ENCODE measurements around the gene IPO4. TPM values are rescaled to one million over a fixed set of nuclear protein-coding genes. Genes with fewer than 3 reads are reported as not detected.

Gene IPO4
- total and polyA plus RNA-seq, 2 donors (not counting 1 experiment from before 2014, with no cell fraction given) = 12.4 to 25.3 TPM

GRCh38 chr14:24143511-24143910 lies 45.1 kb downstream of the IPO4 start:
- Histone ChIP-seq H3K79me2 (ENCODE audit: control insufficient read depth, insufficient read depth, low read length) (peaks cover 44% of the 10 kb centered on the region), H3K36me3 (ENCODE audit: control insufficient read depth, insufficient read depth, low read length) (peaks cover 2% of the 10 kb centered on the region), H3K27ac (ENCODE audit: insufficient read depth, low read length) (no peak overlapping the region), H3K4me3 (replicated peaks in 1 of 4; ENCODE audit: control extremely low read depth in 1 of 4, insufficient read depth in 1 of 4, low read depth in 3 of 4, low read length in 4 of 4) (no peak overlapping the region), H3K27me3 (ENCODE audit: control insufficient read depth, insufficient read depth, low read length) (no peaks in the 10 kb centered on the region), H3K4me1 (ENCODE audit: control insufficient read depth, extremely low read depth, insufficient read depth, low read length) (peaks cover 10% of the 10 kb centered on the region), H2AFZ (ENCODE audit: low read length) (no peak overlapping the region), H3K9ac (ENCODE audit: insufficient read depth, low read length) (no peak overlapping the region), H4K20me1 (ENCODE audit: control insufficient read depth, extremely low read depth, insufficient read depth, low read length) (no peaks in the 10 kb centered on the region), H3K4me2 (ENCODE audit: extremely low read depth, insufficient read depth, low read length) (no peak overlapping the region), H3K9me3 (ENCODE audit: control insufficient read depth, insufficient read depth, low read depth, low read length) (no peaks in the 10 kb centered on the region)
- peak in 1 of 2 donors; percentile 9 for DNase-seq (ENCODE audit: low read depth in 2 of 2)
- TF ChIP-seq CTCF (conservative IDR thresholded peaks at IDR 0.05 in 1 of 2, IDR thresholded peaks at IDR 0.05 in 1 of 2; ENCODE audit: low read depth in 1 of 2, low read length in 2 of 2) (no peak), EZH2 (IDR thresholded peaks at IDR 0.05; ENCODE audit: low read length, missing control alignments) (no peak)

- Histone ChIP-seq H3K4me1 (ENCODE audit: control insufficient read depth, extremely low read depth, insufficient read depth, low read length) (peaks cover 15% of the 10 kb centered on the region), H3K27ac (ENCODE audit: insufficient read depth, low read length) (peak within 1 kb of the TSS; percentile 87), H3K36me3 (ENCODE audit: control insufficient read depth, insufficient read depth, low read length) (peaks cover 9% of the 10 kb centered on the region), H3K4me2 (ENCODE audit: extremely low read depth, insufficient read depth, low read length) (peak within 1 kb of the TSS; percentile 79), H3K79me2 (ENCODE audit: control insufficient read depth, insufficient read depth, low read length) (peaks cover 44% of the 10 kb centered on the region), H3K9me3 (ENCODE audit: control insufficient read depth, insufficient read depth, low read depth, low read length) (no peaks in the 10 kb centered on the region), H3K27me3 (ENCODE audit: control insufficient read depth, insufficient read depth, low read length) (no peaks in the 10 kb centered on the region), H3K9ac (ENCODE audit: insufficient read depth, low read length) (peak within 1 kb of the TSS; percentile 79), H4K20me1 (ENCODE audit: control insufficient read depth, extremely low read depth, insufficient read depth, low read length) (no peaks in the 10 kb centered on the region), H2AFZ (ENCODE audit: low read length) (peak within 1 kb of the TSS; percentile 88), H3K4me3 (replicated peaks in 1 of 4; ENCODE audit: control extremely low read depth in 1 of 4, insufficient read depth in 1 of 4, low read depth in 3 of 4, low read length in 4 of 4) (peak within 1 kb of the TSS; percentile 82 to 85 (median 84))
- TF ChIP-seq EZH2 (IDR thresholded peaks at IDR 0.05; ENCODE audit: low read length, missing control alignments) (no peak), CTCF (conservative IDR thresholded peaks at IDR 0.05 in 1 of 2, IDR thresholded peaks at IDR 0.05 in 1 of 2; ENCODE audit: low read depth in 1 of 2, low read length in 2 of 2) (peak in 1 of 2 donors; percentile 34)
- peak; percentile 99 for DNase-seq (ENCODE audit: low read depth in 2 of 2)
These were observed 47.3 kb downstream of the IPO4 start, which contains the start of gene EMC9 for GRCh38 chr14:24141097-24141880. TSS of gene EMC9 (minus strand) at chr14:24141591. CDS start at chr14:24141304, 287 bp downstream.

GRCh38 chr14:24139272-24139934 lies 49.2 kb downstream of the IPO4 start:
- H3K4me3 ChIP-seq (replicated peaks in 1 of 4; ENCODE audit: control extremely low read depth in 1 of 4, insufficient read depth in 1 of 4, low read depth in 3 of 4, low read length in 4 of 4) = peak overlapping the region in 3 of 4 experiments; percentile 15 to 85 (median 82)
- no peak overlapping the region for H3K27ac ChIP-seq (ENCODE audit: insufficient read depth, low read length)
- DNase-seq (ENCODE audit: low read depth in 2 of 2) = no peak
- H3K4me1 ChIP-seq (ENCODE audit: control insufficient read depth, extremely low read depth, insufficient read depth, low read length) = peaks cover 11% of the 10 kb centered on the region
- H3K36me3 ChIP-seq (ENCODE audit: control insufficient read depth, insufficient read depth, low read length) = peaks cover 9% of the 10 kb centered on the region
- peaks cover 33% of the 10 kb centered on the region for H3K79me2 ChIP-seq (ENCODE audit: control insufficient read depth, insufficient read depth, low read length)
- TF ChIP-seq CTCF (conservative IDR thresholded peaks at IDR 0.05 in 1 of 2, IDR thresholded peaks at IDR 0.05 in 1 of 2; ENCODE audit: low read depth in 1 of 2, low read length in 2 of 2) (no peak), EZH2 (IDR thresholded peaks at IDR 0.05; ENCODE audit: low read length, missing control alignments) (no peak)
- no peaks in the 10 kb centered on the region for H4K20me1 ChIP-seq (ENCODE audit: control insufficient read depth, extremely low read depth, insufficient read depth, low read length)
- H3K27me3 ChIP-seq (ENCODE audit: control insufficient read depth, insufficient read depth, low read length) = no peaks in the 10 kb centered on the region
- H3K9ac ChIP-seq (ENCODE audit: insufficient read depth, low read length) = no peak overlapping the region
- H3K9me3 ChIP-seq (ENCODE audit: control insufficient read depth, insufficient read depth, low read depth, low read length) = no peaks in the 10 kb centered on the region
- no peak overlapping the region for H2AFZ ChIP-seq (ENCODE audit: low read length)
- peak overlapping the region; percentile 69 for H3K4me2 ChIP-seq (ENCODE audit: extremely low read depth, insufficient read depth, low read length)

Measured in fibroblast of lung (primary cell).